Hair follicle dermal papilla cell (primary cell): Measurements from ENCODE around the gene GINS1. TPM values are rescaled to one million over a fixed set of nuclear protein-coding genes. Genes with fewer than 3 reads are reported as not detected.

Source experiments
- total RNA-seq: library from RNA; depleted of rRNA; stranded (reverse); fragments of >200 nt; gene quantifications from 2 replicates; pipeline ENCODE4 v1.2.3, GENCODE V29; 2012

The GINS1 gene
- 1.7 and 1.8 TPM in 2 replicates for total RNA-seq

GRCh38 chr20:25407311-25408169 is at the start of gene GINS1:
Gene GINS1, plus strand, starts transcription at chr20:25407673. Its CDS starts 148 bp downstream, at chr20:25407821.

GRCh38 chr20:25390538-25391528 is 16.6 kb upstream of the GINS1 start, which contains the start of gene ABHD12:
Gene ABHD12, minus strand, starts transcription at chr20:25390835. Its CDS starts 132 bp downstream, at chr20:25390703.

Other genes with a start within 250 kb of the GINS1 start
- 39.8 and 40.1 TPM in 2 replicates for gene ENTPD6, start 212.0 kb upstream of the GINS1 start, total RNA-seq
- gene PYGB, start 159.6 kb upstream of the GINS1 start, total RNA-seq, result 92.2 and 95.9 TPM in 2 replicates
- gene ABHD12, start 16.8 kb upstream of the GINS1 start, total RNA-seq, result 21.4 and 28.7 TPM in 2 replicates
- 10.6 and 16.4 TPM in 2 replicates for gene NINL, start 177.9 kb downstream of the GINS1 start, total RNA-seq
- 11.5 and 13.8 TPM in 2 replicates for gene NANP, start 216.3 kb downstream of the GINS1 start, total RNA-seq